Measurements from ENCODE around the gene DLGAP1.

DNA sequence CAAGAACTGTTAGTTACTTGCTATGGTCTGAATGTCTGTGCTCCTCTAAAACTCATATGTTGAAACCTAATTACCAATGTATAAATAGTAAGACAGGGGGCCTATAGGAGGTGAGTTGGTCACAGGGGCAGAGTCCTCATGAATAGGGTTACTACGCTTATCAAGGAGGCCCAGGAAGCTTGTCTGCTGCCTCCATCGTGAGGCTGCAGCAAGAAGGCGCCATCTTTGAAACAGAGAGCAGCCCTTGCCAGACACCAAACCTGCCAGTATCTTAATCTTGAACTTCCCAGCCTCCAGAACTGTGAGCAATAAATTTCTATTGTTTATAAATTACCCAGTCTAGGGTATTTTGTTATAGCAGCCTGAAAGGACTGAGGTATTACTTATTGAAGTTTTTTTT, 926.0 kb downstream of the DLGAP1 start:
- TF ChIP-seq, protein P1, sequence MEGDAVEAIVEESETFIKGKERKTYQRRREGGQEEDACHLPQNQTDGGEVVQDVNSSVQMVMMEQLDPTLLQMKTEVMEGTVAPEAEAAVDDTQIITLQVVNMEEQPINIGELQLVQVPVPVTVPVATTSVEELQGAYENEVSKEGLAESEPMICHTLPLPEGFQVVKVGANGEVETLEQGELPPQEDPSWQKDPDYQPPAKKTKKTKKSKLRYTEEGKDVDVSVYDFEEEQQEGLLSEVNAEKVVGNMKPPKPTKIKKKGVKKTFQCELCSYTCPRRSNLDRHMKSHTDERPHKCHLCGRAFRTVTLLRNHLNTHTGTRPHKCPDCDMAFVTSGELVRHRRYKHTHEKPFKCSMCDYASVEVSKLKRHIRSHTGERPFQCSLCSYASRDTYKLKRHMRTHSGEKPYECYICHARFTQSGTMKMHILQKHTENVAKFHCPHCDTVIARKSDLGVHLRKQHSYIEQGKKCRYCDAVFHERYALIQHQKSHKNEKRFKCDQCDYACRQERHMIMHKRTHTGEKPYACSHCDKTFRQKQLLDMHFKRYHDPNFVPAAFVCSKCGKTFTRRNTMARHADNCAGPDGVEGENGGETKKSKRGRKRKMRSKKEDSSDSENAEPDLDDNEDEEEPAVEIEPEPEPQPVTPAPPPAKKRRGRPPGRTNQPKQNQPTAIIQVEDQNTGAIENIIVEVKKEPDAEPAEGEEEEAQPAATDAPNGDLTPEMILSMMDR (IDR thresholded peaks at IDR 0.05): no peak
- TF ChIP-seq POLR2A (IDR thresholded peaks at IDR 0.05) (no peak), EP300 (IDR thresholded peaks at IDR 0.05) (no peak), POLR2AphosphoS5 (IDR thresholded peaks at IDR 0.05) (no peak)
